KMS-11 (cell line): ENCODE results near the gene PRPF19.

Experiments
- H2AFZ ChIP-seq: fragments of 200-600 bp; sonication (generic); 2 replicates; pipeline ENCODE4 v1.6.1; 2016; ENCODE audit warnings: antibody characterized with exemption, mixed run types, low read depth
- H3K27ac ChIP-seq: fragments of 200-600 bp; sonication (generic); 2 replicates; pipeline ENCODE4 v1.6.1; 2016; ENCODE audit warnings: mild to moderate bottlenecking, mixed run types
- H3K27me3 ChIP-seq: fragments of 200-600 bp; sonication (generic); 2 replicates; pipeline ENCODE4 v1.6.1; 2017; ENCODE audit warnings: mild to moderate bottlenecking, low read depth, mixed run types, moderate library complexity; ENCODE audit not compliant: insufficient read depth
- H3K36me3 ChIP-seq: fragments of 200-600 bp; sonication (generic); 2 replicates; pipeline ENCODE4 v1.6.1; 2017; ENCODE audit warnings: mild to moderate bottlenecking, mixed run types; ENCODE audit not compliant: insufficient read depth
- H3K4me1 ChIP-seq: fragments of 200-600 bp; sonication (generic); 2 replicates; pipeline ENCODE4 v1.6.1; 2016; ENCODE audit warnings: mild to moderate bottlenecking, low read depth, mixed run types; ENCODE audit not compliant: poor library complexity, severe bottlenecking
- H3K4me2 ChIP-seq: fragments of 200-600 bp; sonication (generic); 2 replicates; pipeline ENCODE4 v1.7.0; 2016; ENCODE audit warnings: mild to moderate bottlenecking, mixed run types
- H3K4me3 ChIP-seq: fragments of 200-600 bp; sonication (generic); IDR thresholded peaks from 2 replicates; pipeline ENCODE4 v1.6.1; 2017; ENCODE audit warnings: low read depth, low read length, mixed read lengths; ENCODE audit not compliant: insufficient read depth
- H3K79me2 ChIP-seq: fragments of 200-600 bp; sonication (generic); 2 replicates; pipeline ENCODE4 v1.6.1; 2016; ENCODE audit warnings: low read depth, mixed run types; ENCODE audit not compliant: insufficient read depth
- H3K9ac ChIP-seq: fragments of 200-600 bp; sonication (generic); 2 replicates; pipeline ENCODE4 v1.6.1; 2016; ENCODE audit warnings: mild to moderate bottlenecking, mixed run types
- H4K20me1 ChIP-seq: fragments of 200-600 bp; sonication (generic); 2 replicates; pipeline ENCODE4 v1.6.1; 2016; ENCODE audit warnings: mild to moderate bottlenecking, mixed run types; ENCODE audit not compliant: insufficient read depth
- CTCF ChIP-seq: fragments of 200-600 bp; sonication (generic); conservative IDR thresholded peaks from 2 replicates; pipeline ENCODE4 v1.6.1; 2017; ENCODE audit warnings: low read depth, mild to moderate bottlenecking, antibody characterized with exemption, low read length, moderate library complexity, mixed read lengths

Gene PRPF19

GRCh38 chr11:60878245-60879101 lies 27.9 kb downstream of the PRPF19 start:
- no peak overlapping the region for H3K9ac ChIP-seq
- H3K4me1 ChIP-seq, result no peaks in the 10 kb centered on the region
- no peak overlapping the region for H3K27ac ChIP-seq
- no peak overlapping the region for H2AFZ ChIP-seq
- H4K20me1 ChIP-seq, result no peaks in the 10 kb centered on the region
- no peaks in the 10 kb centered on the region for H3K36me3 ChIP-seq
- no peak overlapping the region for H3K4me3 ChIP-seq
- no peaks in the 10 kb centered on the region for H3K27me3 ChIP-seq
- no peak for TF ChIP-seq CTCF
- no peaks in the 10 kb centered on the region for H3K79me2 ChIP-seq
- no peak overlapping the region for H3K4me2 ChIP-seq

- H3K9ac ChIP-seq, result no peak overlapping the region
- no peak overlapping the region for H3K27ac ChIP-seq
- no peak for TF ChIP-seq CTCF
- peaks cover 21% of the 10 kb centered on the region for H3K4me1 ChIP-seq
- no peak overlapping the region for H2AFZ ChIP-seq
- no peaks in the 10 kb centered on the region for H3K79me2 ChIP-seq
- H3K36me3 ChIP-seq, result no peaks in the 10 kb centered on the region
- no peak overlapping the region for H3K4me2 ChIP-seq
- no peak overlapping the region for H3K4me3 ChIP-seq
- H4K20me1 ChIP-seq, result no peaks in the 10 kb centered on the region
- no peaks in the 10 kb centered on the region for H3K27me3 ChIP-seq
Observed at GRCh38 chr11:60876168-60876485, 30.3 kb downstream of the PRPF19 start.

- H3K27ac ChIP-seq, result no peak overlapping the region
- H3K4me1 ChIP-seq, result peaks cover 27% of the 10 kb centered on the region
- no peaks in the 10 kb centered on the region for H3K27me3 ChIP-seq
- no peak overlapping the region for H3K9ac ChIP-seq
- H3K36me3 ChIP-seq, result no peaks in the 10 kb centered on the region
- no peak overlapping the region for H3K4me3 ChIP-seq
- no peak overlapping the region for H2AFZ ChIP-seq
- no peak for TF ChIP-seq CTCF
- H3K79me2 ChIP-seq, result no peaks in the 10 kb centered on the region
- H3K4me2 ChIP-seq, result no peak overlapping the region
- no peaks in the 10 kb centered on the region for H4K20me1 ChIP-seq
Observed at GRCh38 chr11:60875366-60876167, 30.8 kb downstream of the PRPF19 start.

GRCh38 chr11:60874421-60875365 lies 31.7 kb downstream of the PRPF19 start:
- Histone ChIP-seq H4K20me1 (no peaks in the 10 kb centered on the region), H3K4me2 (no peak overlapping the region), H3K79me2 (no peaks in the 10 kb centered on the region), H2AFZ (no peak overlapping the region), H3K4me3 (no peak overlapping the region), H3K27ac (no peak overlapping the region), H3K36me3 (no peaks in the 10 kb centered on the region), H3K27me3 (no peaks in the 10 kb centered on the region), H3K9ac (no peak overlapping the region), H3K4me1 (peaks cover 35% of the 10 kb centered on the region)
- no peak for TF ChIP-seq CTCF
